HG03521 (cell line): ENCODE results near the gene CIAO2B.
"Not testable (repeated sequence)": the region's sequence is repeated elsewhere in the genome, so short reads cannot be mapped to it uniquely, and the experiment has no call there.

ENCODE experiments used
- ATAC-seq: cut with Tn5 transposase; IDR thresholded peaks from one replicate; pipeline ENCODE4 v1.9.1; 2021; ENCODE audit warnings: mild to moderate bottlenecking, moderate library complexity; ENCODE audit not compliant: unreplicated experiment

CIAO2B gene

DNA sequence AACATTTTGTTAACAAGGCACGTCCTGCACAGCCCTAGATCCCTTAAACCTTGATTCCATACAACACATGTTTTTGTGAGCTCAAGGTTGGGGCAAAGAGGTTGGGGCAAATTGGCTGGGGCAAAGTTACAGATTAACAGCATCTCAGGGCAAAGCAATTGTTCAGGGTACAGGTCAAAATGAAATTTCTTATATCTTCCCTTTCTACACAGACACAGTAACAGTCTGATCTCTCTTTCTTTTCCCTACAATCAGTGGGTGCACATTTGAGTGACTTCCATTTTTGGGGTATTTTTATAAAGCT lies 21.9 kb upstream of the CIAO2B start:
- ATAC-seq = not testable (repeated sequence)

- ATAC-seq = not testable (repeated sequence)
These were observed 21.4 kb upstream of the CIAO2B start for GRCh38 chr16:66955363-66956153.

GRCh38 chr16:66954097-66954659 lies 20.0 kb upstream of the CIAO2B start:
- ATAC-seq = no peak

DNA sequence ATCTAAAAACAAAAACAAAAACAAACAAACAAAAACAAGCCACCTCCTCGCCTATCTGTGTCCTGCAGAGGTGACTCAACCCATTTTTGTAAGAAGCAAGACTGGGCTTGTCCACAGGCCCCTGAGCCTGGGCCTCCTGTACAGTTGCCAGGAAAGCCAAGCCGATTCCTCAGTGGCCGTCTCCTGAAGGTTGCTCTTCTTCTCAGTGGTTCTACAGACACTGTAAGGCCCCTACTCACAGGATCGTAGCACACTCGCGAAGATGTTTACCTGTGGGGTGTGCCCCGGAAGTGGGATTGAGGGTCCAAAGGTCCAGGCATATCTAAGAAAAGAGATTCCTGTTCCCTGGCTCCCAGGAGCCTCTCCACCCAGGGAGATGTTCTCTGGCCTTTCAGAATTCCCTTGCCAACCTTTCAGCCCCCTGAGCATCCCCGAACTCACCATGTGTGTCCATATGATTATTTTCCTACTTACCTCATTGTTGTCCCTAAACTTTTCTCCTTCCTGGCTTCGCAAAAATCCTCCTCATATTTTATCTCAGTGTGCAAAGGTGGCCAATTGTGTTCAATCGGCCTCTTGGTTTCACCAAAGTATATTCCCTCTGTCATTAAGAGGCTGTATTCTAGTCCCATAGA lies 19.4 kb upstream of the CIAO2B start:
- ATAC-seq = no peak

- no peak for ATAC-seq
These were observed 18.4 kb upstream of the CIAO2B start for GRCh38 chr16:66952430-66953110.

GRCh38 chr16:66950971-66951790 lies 17.0 kb upstream of the CIAO2B start:
- no peak for ATAC-seq

- ATAC-seq = no peak
These were observed 16.2 kb upstream of the CIAO2B start for GRCh38 chr16:66950437-66950836.

GRCh38 chr16:66949472-66949871 lies 15.3 kb upstream of the CIAO2B start:
- no peak for ATAC-seq

DNA sequence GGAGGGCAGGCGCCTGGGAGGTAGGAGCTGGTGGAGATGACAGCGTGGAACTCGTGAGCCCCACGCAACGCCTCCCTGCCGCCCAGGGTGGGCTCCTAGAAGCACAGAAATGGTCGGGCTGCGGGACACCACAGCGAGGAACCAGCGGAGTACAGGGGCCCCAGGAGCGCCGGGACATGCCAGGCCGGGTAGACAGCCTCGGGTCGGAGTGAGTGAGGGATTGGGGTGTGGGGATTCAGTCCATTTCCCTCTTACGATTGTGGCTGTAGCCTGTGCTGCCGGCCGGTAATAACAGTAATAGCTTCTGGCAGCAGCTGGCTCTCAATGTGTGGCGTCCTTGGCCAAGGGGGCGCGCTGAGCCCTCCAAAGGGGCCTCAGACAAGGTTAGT lies 14.6 kb upstream of the CIAO2B start:
- no peak for ATAC-seq

- no peak for ATAC-seq
These were observed 14.1 kb upstream of the CIAO2B start for GRCh38 chr16:66948134-66948836.

DNA sequence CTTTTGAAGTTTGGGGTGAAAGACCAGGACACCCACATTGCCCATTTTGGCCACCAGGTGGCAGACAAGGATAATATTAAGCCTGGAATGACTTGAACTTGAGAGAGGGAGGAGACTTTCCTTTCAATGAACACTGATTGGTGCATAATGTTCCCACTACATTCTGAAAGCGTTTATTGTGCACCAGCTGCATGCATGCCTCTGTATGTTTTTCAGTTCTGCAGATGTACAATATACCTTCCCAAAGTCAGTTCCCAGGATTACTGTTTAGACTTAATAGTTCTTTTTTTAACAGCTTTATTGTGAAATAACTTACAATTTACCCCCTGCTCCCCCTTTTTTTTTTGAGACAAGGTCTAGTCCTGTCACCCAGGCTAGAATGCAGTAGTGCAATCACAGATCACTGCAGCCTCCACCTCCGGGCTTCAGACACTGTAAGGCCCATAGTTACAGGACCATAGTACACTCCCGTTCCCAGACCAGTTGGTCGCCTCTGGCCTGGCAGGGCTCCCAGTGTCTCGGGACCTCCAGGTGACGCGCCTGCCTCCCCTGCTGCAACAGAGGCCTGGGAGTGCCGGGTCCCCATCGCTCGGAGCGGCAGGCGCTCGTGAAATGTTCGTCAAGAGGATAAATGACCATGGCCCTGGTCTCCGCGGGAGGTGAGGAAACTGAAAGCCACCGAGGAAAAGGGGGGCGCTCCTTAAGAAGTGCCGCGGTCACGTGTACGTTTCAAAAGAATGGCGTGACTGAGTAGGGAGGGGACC lies 13.3 kb upstream of the CIAO2B start:
- no peak for ATAC-seq

DNA sequence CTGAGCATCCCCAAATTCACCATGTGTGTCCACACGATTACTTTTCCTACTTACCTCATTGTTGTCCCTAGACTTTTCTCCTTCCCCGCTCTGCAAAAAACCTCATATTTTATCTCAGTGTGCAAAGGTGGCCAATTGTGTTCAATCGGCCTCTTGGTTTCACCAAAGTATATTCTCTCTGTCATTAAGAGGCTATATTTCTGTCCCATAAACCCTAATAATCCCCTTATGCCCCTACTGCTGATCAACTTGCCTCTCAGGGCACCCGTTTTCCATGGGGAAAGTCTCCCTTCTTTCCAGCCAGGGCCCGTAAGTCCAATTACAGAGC lies 12.7 kb upstream of the CIAO2B start:
- no peak for ATAC-seq

DNA sequence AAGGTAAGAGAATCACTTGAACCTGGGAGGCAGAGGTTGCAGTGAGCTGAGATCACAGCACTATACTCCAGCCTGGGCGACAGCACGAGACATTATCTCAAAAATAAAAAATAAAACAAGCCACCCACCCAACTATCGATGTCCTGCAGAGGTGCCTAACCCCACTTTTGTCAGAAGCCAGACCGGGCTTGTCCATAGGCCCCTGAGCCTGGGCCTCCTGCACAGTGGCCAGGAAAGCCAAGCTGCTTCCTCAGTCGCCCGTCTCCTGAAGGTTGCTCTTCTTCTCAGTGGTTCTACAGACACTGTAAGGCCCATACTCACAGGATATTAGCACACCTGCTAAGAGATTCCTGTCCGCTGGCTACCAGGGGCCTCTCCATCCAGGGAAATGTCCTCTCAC lies 12.3 kb upstream of the CIAO2B start:
- ATAC-seq = no peak

- no peak for ATAC-seq
These were observed 11.7 kb upstream of the CIAO2B start for GRCh38 chr16:66945939-66946338.

DNA sequence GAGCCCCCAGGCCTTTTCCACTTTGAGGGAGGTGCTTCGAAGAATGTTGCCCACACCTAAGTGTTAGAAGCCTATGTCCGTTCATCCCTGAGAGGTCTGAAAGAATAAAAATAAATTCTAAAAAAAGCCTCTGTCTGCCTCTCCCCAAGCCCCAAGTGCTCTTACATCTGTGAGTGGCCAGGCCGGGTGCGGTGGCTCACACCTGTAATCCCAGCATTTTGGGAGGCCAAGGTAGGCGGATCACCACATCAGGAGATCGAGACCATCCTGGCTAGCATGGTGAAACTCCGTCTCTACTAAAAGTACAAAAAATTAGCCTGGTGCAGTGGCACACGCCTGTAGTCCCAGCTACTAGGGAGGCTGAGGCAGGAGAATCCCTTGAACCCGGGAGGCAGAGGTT lies 10.8 kb upstream of the CIAO2B start:
- not testable (repeated sequence) for ATAC-seq

DNA sequence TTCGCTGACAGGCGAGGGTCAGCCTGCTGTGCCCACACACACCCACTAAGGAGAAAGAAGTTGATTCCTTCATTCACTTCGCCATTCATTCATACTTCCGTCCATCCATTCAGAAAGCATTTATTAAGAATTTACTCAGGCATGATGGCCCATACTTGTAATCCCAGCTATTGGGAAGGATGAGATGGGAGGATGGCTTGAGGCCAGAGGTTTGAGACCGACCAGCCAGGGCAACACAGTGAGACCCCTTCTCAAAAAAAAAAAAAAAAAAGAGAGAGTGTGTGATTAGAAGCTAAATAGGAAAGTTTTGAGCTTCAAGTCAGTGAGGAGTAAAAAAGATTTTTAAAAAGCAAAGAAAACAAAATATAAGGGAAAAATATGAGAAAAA lies 9.8 kb upstream of the CIAO2B start:
- no peak for ATAC-seq

DNA sequence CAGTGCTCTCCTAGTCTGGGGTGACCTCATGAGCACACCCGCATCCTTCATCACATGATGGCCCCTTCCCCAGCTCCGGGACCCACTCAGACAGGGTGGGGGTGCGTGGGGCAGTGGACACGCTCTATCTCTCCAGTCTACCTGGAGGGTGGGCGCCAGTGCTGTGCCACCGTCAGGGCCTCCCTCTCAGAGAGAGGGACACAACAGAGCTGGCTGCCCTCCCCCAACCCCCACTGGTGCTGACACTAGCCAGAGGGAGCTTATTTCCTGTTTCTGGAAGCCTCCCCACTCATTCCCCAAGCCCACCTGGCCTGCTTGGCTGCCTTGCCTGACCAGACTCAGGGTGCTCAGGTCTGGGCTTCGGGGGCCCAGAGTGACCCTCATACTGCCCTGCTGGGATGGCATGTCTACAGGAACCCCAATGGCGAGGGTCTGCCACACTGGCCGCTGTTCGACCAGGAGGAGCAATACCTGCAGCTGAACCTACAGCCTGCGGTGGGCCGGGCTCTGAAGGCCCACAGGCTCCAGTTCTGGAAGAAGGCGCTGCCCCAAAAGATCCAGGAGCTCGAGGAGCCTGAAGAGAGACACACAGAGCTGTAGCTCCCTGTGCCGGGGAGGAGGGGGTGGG lies 9.3 kb upstream of the CIAO2B start:
- ATAC-seq = no peak

- ATAC-seq = no peak
These were observed 8.8 kb upstream of the CIAO2B start for GRCh38 chr16:66942981-66943380.

- no peak for ATAC-seq
These were observed 6.0 kb upstream of the CIAO2B start for GRCh38 chr16:66940236-66940635.
